ENCODE measurements around the gene CLEC17A.

The CLEC17A gene

DNA sequence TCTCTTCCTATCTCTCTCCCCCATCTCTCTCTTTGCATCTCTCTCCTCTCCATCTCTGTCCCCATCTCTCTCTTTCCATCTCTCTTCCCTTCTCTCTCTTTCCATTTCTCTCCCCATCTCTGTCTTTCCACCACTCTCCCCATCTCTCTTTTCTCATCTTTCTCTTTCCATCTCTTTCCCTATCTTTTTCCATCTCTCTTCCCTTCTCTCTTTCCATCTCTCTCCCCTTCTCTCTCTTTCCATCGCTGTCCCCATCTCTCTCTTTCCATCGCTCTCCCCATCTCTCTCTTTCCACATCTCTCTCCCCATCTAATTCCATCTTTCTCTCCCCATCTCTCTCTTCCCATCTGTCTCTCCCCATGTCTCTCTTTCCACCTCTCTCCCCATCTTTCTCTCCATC is 67.3 kb downstream of the CLEC17A start:
- DNase-seq, result no peak

DNA sequence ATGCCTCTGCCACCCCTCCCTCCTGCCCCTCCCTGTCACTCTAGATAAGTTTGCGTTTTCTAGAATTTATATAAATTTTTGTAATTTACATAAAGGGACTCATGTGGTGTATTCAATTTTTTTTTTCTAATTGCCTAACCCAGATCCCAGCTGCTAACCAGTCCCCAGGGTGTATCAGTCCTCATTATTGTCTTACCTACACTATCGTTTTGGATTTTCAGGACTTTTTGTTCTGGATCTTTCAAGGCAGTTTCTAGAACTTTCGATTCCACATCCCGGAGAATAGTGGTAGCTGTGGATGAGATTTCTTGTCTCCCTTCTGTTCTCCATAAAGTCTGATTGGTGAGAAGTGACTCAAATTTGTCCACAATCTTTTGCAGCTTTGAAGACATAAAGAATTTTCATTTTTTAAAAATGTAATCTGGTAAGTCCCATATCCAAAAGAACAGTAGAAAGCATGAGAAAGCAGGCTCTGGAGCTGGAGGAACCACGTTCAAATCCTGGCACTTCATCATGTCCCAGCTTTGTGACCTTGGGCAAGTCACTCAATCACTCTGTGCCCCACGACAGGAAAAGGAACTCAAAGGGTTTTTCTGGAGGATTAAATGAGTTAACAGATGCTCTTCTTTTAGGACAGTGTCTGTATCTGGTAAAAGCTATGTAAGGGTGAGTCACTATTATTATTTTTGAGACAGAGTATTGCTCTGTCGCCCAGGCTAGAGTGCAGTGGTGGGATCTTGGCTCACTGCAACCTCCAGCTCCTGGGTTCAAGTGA is 72.1 kb downstream of the CLEC17A start:
- no peak for DNase-seq

DNA sequence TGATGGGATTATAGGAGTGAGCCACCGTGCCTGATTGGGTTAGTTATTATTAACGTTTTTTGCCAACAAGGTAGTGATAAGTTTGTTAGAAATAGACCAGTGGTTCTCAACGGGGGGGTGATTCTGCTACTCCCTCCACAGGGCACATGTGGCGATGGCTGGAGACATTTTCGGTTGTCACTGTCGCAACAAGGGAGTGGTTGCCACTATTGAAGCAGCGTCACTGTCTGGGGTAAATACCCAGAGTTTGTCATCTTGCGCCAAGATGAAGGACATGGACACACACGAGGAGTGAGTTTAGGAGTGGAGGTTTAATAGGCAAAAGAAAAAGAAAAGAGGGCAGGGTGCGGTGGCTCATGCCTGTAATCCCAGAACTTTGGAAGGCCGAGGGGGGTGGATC is 72.8 kb downstream of the CLEC17A start:
- no peak for DNase-seq

GRCh38 chr19:14659874-14660489 is 77.1 kb downstream of the CLEC17A start:
- no peak for DNase-seq

GRCh38 chr19:14661372-14661924 is 78.6 kb downstream of the CLEC17A start:
- no peak for DNase-seq

Data from right kidney (tissue), 1 donor.